Omental fat pad (tissue), 4 donors: Measurements from ENCODE around the gene TANK. TPM values are rescaled to one million over a fixed set of nuclear protein-coding genes. Genes with fewer than 3 reads are reported as not detected.
"Not testable (repeated sequence)": the region's sequence is repeated elsewhere in the genome, so short reads cannot be mapped to it uniquely, and the experiment has no call there.

Source experiments
- ATAC-seq: fragments of 150-250 bp; one replicate; pipeline ENCODE4 v1.9.1; 2016; ENCODE audit warnings: mild to moderate bottlenecking, moderate library complexity; ENCODE audit not compliant: low FRiP score
- DNase-seq: peaks from one replicate; pipeline ENCODE4 v3.0.0-alpha.2; 2019; ENCODE audit warnings: low spot score
- CTCF ChIP-seq, 3 donors: fragments of 450-650 bp; IDR thresholded peaks; one replicate each; pipeline ENCODE4 v1.5.1; 2016 to 2017; ENCODE audit warnings: antibody characterized with exemption in 3 of 3, mild to moderate bottlenecking in 3 of 3, moderate library complexity in 2 of 3
- total RNA-seq, 4 donors: library from RNA; depleted of rRNA; stranded (reverse); fragments of >200 nt; gene quantifications; one replicate each; pipeline ENCODE4 v1.1.0, GENCODE V29; 2016

Gene TANK
- total RNA-seq, 4 donors from 2014 or later = 102 to 143 (median 121) TPM

GRCh38 chr2:161177969-161178368, 17.7 kb downstream of the TANK start:
- no peak for TF ChIP-seq CTCF (IDR thresholded peaks at IDR 0.05)
- ATAC-seq (no peak), DNase-seq (no peak)

GRCh38 chr2:161178756-161179155, 18.5 kb downstream of the TANK start:
- DNase-seq = no peak
- no peak for TF ChIP-seq CTCF (IDR thresholded peaks at IDR 0.05)
- no peak for ATAC-seq

GRCh38 chr2:161190050-161190449, 29.8 kb downstream of the TANK start:
- TF ChIP-seq CTCF (IDR thresholded peaks at IDR 0.05) = no peak
- DNase-seq = no peak
- ATAC-seq = no peak

- not testable (repeated sequence) for DNase-seq
Measured at GRCh38 chr2:161195602-161196001, 35.4 kb downstream of the TANK start.

GRCh38 chr2:161199912-161200701, 39.9 kb downstream of the TANK start:
- no peak for TF ChIP-seq CTCF (IDR thresholded peaks at IDR 0.05)
- ATAC-seq (no peak), DNase-seq (no peak)

More at GRCh38 chr2:161195602-161196001, 35.4 kb downstream of the TANK start:
- ATAC-seq = not testable (repeated sequence)

GRCh38 chr2:161204846-161205245, 44.6 kb downstream of the TANK start:
- TF ChIP-seq CTCF (IDR thresholded peaks at IDR 0.05) = no peak
- no peak for ATAC-seq
- no peak for DNase-seq

- ATAC-seq = no peak
- no peak for DNase-seq
- no peak for TF ChIP-seq CTCF (IDR thresholded peaks at IDR 0.05)
Measured at GRCh38 chr2:161206471-161207032, 46.3 kb downstream of the TANK start.
